Measurements from ENCODE around the gene TMC7. TPM values are rescaled to one million over a fixed set of nuclear protein-coding genes. Genes with fewer than 3 reads are reported as not detected.

The TMC7 gene
- total RNA-seq, 1 donor from 2014 or later: 10.0 TPM

DNA sequence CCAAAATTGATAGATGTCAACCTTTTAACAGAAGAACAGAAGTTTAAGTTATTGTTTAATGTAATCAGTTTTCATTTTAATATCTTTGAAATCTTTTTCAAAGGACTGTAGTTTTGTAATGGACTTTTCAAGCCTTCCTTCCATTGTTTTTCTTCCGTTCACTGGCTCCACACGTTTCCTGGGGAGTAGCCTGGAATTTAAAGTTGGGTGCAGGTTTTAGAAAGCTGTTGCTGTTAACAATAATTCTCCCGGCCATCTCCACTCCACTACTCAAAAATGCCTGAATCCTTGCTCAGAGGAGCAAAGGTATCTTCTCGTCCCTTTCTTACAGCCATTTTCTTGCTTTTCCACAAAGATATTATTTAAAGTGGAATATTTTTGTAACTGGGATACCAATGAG lies 79.0 kb downstream of the TMC7 start:
- Histone ChIP-seq H3K36me3 (no peaks in the 10 kb centered on the region), H3K9me3 (no peaks in the 10 kb centered on the region), H3K4me1 (peaks cover 0 to 5% of the 10 kb centered on the region in 2 donors), H3K4me3 (no peak overlapping the region), H3K27me3 (no peaks in the 10 kb centered on the region), H3K27ac (no peak overlapping the region)
- TF ChIP-seq, protein P1, sequence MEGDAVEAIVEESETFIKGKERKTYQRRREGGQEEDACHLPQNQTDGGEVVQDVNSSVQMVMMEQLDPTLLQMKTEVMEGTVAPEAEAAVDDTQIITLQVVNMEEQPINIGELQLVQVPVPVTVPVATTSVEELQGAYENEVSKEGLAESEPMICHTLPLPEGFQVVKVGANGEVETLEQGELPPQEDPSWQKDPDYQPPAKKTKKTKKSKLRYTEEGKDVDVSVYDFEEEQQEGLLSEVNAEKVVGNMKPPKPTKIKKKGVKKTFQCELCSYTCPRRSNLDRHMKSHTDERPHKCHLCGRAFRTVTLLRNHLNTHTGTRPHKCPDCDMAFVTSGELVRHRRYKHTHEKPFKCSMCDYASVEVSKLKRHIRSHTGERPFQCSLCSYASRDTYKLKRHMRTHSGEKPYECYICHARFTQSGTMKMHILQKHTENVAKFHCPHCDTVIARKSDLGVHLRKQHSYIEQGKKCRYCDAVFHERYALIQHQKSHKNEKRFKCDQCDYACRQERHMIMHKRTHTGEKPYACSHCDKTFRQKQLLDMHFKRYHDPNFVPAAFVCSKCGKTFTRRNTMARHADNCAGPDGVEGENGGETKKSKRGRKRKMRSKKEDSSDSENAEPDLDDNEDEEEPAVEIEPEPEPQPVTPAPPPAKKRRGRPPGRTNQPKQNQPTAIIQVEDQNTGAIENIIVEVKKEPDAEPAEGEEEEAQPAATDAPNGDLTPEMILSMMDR (IDR thresholded peaks at IDR 0.05): no peak
- no peak for DNase-seq (ENCODE audit: low spot score in 2 of 2)
- intact Hi-C loops (cut with DNase I): no loop called here

DNA sequence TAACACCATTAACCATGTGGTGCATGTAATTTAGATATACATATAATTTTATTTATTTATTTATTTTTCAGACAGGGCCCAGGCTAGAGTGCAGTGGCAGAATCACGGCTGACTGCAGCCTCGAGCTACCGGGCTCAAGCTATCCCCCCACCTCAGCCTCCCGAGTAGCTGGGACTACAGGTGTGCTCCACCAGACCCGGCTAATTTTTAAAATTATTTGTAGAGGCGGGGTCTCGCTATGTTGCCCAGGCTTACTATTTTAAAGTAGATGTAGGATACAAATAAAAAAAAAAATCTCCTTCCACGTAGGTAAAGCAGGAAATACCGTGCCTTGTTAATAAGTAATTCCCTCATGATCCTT lies 83.2 kb downstream of the TMC7 start:
- peak overlapping the region in 1 of 2 donors; percentile 30 for H3K4me3 ChIP-seq
- H3K4me1 ChIP-seq: peaks cover 0 to 14% of the 10 kb centered on the region in 2 donors
- intact Hi-C loops (cut with DNase I): loop anchor here (1.0 to 5.0 kb wide), 5 partner anchors 46 to 650 kb away; partner anchors contain the start of genes ARL6IP1, CCP110, GDE1 and IQCK
- peaks cover 0 to 1% of the 10 kb centered on the region in 2 donors for H3K36me3 ChIP-seq
- TF ChIP-seq, protein P1 (IDR thresholded peaks at IDR 0.05): no peak
- H3K9me3 ChIP-seq: no peaks in the 10 kb centered on the region
- DNase-seq (ENCODE audit: low spot score in 2 of 2): no peak
- H3K27ac ChIP-seq: peak overlapping the region; percentile 96 to 99
- no peaks in the 10 kb centered on the region for H3K27me3 ChIP-seq

DNA sequence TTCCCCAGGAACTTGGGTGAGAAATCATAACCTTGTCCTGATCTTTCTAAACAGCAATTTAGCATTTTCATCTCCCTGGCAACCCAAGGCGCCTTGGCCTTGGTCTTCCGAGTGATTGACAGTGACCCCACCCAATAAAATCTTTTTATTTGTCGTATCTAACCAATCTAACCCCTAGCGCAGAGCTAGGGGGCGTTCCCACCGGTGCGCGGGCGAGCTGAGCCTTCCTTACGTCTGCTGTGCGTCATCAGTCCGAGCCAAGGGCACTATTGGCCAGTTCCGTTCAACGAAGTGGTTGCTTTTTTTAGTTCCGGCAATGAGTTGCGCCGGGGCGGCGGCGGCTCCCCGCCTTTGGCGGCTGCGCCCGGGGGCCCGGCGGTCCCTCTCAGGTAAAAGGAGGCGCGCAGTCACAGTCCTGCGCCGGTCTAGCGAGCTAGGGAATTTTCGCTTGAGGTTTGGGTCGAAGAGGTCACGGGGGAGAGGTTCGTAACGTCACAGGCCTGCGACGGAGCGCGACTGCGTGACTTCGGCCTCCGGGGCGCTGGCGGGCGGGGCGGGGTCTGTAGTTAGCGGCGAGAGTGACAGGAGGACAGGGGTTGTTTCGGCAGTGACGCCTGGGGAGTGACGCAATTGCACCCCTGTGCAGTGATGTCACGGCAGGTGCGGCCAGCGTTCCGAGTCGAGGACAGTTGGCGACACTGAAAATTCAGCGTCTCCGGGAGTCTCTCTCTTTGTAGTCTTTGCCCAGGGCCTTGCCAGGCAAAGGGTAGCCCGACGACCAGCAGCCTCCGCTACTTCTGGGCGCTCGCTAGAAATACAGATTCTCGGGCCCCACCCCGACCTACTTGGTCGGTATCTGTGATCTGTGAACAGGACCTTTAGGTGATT lies 83.9 kb downstream of the TMC7 start, which contains the start of gene COQ7:
TSS of gene COQ7 (plus strand) at position 266 of the 888 bp plus-strand sequence. CDS start at position 317, 51 bp downstream.
- Histone ChIP-seq H3K27ac (peak within 1 kb of the TSS; percentile 96 to 99), H3K4me1 (peaks cover 0 to 14% of the 10 kb centered on the region in 2 donors), H3K36me3 (peaks cover 2 to 7% of the 10 kb centered on the region in 2 donors), H3K27me3 (no peaks in the 10 kb centered on the region), H3K4me3 (peak within 1 kb of the TSS; percentile 71 to 85), H3K9me3 (no peaks in the 10 kb centered on the region)
- TF ChIP-seq, protein P1 (IDR thresholded peaks at IDR 0.05): no peak
- intact Hi-C loops (cut with DNase I): loop anchor here (1.0 to 5.0 kb wide), 5 partner anchors 46 to 650 kb away; partner anchors contain the start of genes ARL6IP1, CCP110, GDE1 and IQCK
- peak; percentile 97 to 99 for DNase-seq (ENCODE audit: low spot score in 2 of 2)

DNA sequence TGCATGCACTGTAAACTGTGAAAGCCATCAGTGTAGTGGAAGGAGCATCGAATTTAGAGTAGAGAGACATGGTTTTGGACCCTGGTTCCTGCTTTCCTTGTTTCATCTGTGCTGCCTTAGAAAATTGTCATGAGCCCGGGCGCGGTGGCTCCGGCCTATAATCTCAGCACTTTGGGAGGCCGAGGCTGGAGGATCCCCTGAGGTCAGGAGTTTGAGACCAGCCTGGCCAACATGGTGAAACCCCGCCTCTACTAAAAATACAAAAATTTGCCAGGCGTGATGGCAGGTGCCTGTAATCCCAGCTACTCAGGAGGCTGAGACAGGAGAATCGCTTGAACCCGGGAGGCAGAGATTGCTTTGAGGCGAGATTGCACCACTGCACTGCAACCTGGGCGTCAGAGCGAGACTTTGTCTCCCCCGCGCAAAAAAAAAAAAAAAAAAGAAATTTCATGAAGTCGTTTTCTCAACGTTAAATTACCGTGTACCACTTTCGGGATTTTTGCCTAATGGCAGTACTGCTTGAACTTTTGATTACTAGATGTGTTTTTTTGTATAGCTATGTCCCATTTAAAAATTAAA lies 84.6 kb downstream of the TMC7 start:
- peak in 1 of 2 donors; percentile 64 for DNase-seq (ENCODE audit: low spot score in 2 of 2)
- TF ChIP-seq, protein P1 (IDR thresholded peaks at IDR 0.05): no peak
- H3K27ac ChIP-seq: peak overlapping the region; percentile 96 to 99
- H3K9me3 ChIP-seq: no peaks in the 10 kb centered on the region
- intact Hi-C loops (cut with DNase I): loop anchor here (5.0 kb wide), 2 partner anchors 136 to 649 kb away; partner anchors contain the start of genes IQCK and KNOP1
- H3K36me3 ChIP-seq: peaks cover 5 to 10% of the 10 kb centered on the region in 2 donors
- H3K4me3 ChIP-seq: peak overlapping the region; percentile 71 to 85
- H3K27me3 ChIP-seq: no peaks in the 10 kb centered on the region
- H3K4me1 ChIP-seq: peaks cover 0 to 14% of the 10 kb centered on the region in 2 donors

DNA sequence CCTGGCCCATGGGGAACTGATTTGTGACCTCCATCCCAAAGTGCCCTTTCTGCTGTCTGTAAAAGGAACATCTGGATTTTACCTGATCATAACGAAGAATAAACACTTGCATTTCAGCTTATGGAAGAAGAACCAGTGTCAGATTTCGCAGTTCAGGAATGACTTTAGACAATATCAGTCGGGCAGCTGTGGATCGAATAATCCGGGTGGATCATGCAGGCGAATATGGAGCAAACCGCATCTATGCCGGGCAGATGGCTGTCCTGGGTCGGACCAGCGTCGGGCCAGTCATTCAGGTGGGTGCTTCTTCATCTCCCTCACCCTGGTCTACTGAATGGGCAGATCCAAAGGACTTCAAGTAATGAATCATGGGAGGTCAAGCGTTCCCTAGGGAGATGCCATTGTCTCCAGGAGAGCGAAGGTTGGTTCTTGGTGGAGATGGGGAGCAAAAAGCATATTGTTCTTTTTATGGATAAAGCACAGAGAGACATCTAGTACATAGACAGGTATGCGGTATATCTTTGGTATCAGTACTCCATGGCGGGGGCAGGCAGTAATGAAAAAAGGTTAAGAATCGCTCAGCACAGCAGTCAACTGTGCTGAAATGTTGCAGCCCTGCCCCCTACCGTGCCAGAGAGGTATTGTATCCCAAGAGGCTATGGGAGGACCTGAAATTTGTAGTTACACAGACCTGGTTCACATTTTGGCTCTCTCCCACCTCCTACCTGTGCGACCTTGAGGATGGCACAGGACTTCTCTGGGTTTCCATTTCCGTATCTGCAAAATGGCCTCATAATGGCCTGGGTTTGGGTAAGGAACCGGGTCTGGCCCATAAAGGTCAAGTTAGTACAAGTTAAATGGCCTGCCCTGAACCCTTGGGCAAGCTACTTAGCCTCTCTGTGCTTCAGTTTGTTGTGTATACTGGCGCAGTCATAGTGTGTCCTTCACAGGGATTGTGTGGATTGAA lies 88.4 kb downstream of the TMC7 start:
- DNase-seq (ENCODE audit: low spot score in 2 of 2): peak in 1 of 2 donors; percentile 69
- TF ChIP-seq, protein P1 (IDR thresholded peaks at IDR 0.05): peak; percentile 11 to 55 (median 38)
- H3K36me3 ChIP-seq: peaks cover 7 to 42% of the 10 kb centered on the region in 2 donors
- H3K9me3 ChIP-seq: no peaks in the 10 kb centered on the region
- H3K4me3 ChIP-seq: no peak overlapping the region
- no peak overlapping the region for H3K27ac ChIP-seq
- H3K4me1 ChIP-seq: peaks cover 0 to 10% of the 10 kb centered on the region in 2 donors
- H3K27me3 ChIP-seq: no peaks in the 10 kb centered on the region
- intact Hi-C loops (cut with DNase I): loop anchor here (1.0 kb wide), 1 partner anchor 89 kb away; the partner anchor contains the start of gene TMC7

Measured in ascending aorta (tissue), 2 donors.